ENCODE measurements around the gene ENOX2.

ENOX2 gene

GRCh38 chrX:130884627-130885026, 18.4 kb downstream of the ENOX2 start:
- no peak for DNase-seq

GRCh38 chrX:130879869-130880268, 23.1 kb downstream of the ENOX2 start:
- DNase-seq, result no peak

GRCh38 chrX:130878350-130879341, 24.4 kb downstream of the ENOX2 start:
- DNase-seq, result no peak

- no peak for DNase-seq
Measured at GRCh38 chrX:130877892-130878341, 25.1 kb downstream of the ENOX2 start.

GRCh38 chrX:130876226-130876625, 26.8 kb downstream of the ENOX2 start:
- DNase-seq, result no peak

- DNase-seq, result no peak
Measured at GRCh38 chrX:130874751-130875150, 28.3 kb downstream of the ENOX2 start.

GRCh38 chrX:130869239-130869638, 33.8 kb downstream of the ENOX2 start:
- DNase-seq, result no peak

- DNase-seq, result no peak
Measured at GRCh38 chrX:130861462-130861861, 41.5 kb downstream of the ENOX2 start.

- no peak for DNase-seq
Measured at GRCh38 chrX:130857207-130857606, 45.8 kb downstream of the ENOX2 start.

- no peak for DNase-seq
Measured at GRCh38 chrX:130851569-130851968, 51.4 kb downstream of the ENOX2 start.

- no peak for DNase-seq
Measured at GRCh38 chrX:130848763-130849162, 54.2 kb downstream of the ENOX2 start.

- DNase-seq, result no peak
Measured at GRCh38 chrX:130846746-130847145, 56.3 kb downstream of the ENOX2 start.

GRCh38 chrX:130841776-130842175, 61.2 kb downstream of the ENOX2 start:
- DNase-seq, result no peak

- no peak for DNase-seq
Measured at GRCh38 chrX:130840345-130840744, 62.7 kb downstream of the ENOX2 start.

GRCh38 chrX:130836447-130836846, 66.6 kb downstream of the ENOX2 start:
- DNase-seq, result no peak

- no peak for DNase-seq
Measured at GRCh38 chrX:130834830-130835229, 68.2 kb downstream of the ENOX2 start.

GRCh38 chrX:130834149-130834548, 68.9 kb downstream of the ENOX2 start:
- DNase-seq, result no peak

- DNase-seq, result no peak
Measured at GRCh38 chrX:130831347-130831722, 71.7 kb downstream of the ENOX2 start.

- DNase-seq, result no peak
Measured at GRCh38 chrX:130830599-130831346, 72.2 kb downstream of the ENOX2 start.

- DNase-seq, result no peak
Measured at GRCh38 chrX:130829526-130830515, 73.2 kb downstream of the ENOX2 start.

GRCh38 chrX:130828641-130829040, 74.4 kb downstream of the ENOX2 start:
- no peak for DNase-seq

- no peak for DNase-seq
Measured at GRCh38 chrX:130827648-130828047, 75.4 kb downstream of the ENOX2 start.

- DNase-seq, result no peak
Measured at GRCh38 chrX:130826249-130826648, 76.8 kb downstream of the ENOX2 start.

Measured in CD4-positive, alpha-beta T cell treated with Interleukin-6 for 4 hours (primary cell).